IPS-18a (cell line): ENCODE results near the gene CFAP57.

ENCODE experiments used
- H3K27ac ChIP-seq: one replicate; pipeline ENCODE4 v1.5.1; 2013; ENCODE audit warnings: low read length
- H3K27me3 ChIP-seq: one replicate; pipeline ENCODE4 v1.6.1; 2013; ENCODE audit warnings: mild to moderate bottlenecking, low read length; ENCODE audit not compliant: control insufficient read depth, insufficient read depth
- H3K36me3 ChIP-seq: one replicate; pipeline ENCODE4 v1.6.1; 2013; ENCODE audit warnings: low read depth, low read length; ENCODE audit not compliant: control insufficient read depth
- H3K4me1 ChIP-seq: one replicate; pipeline ENCODE4 v1.6.1; 2013; ENCODE audit warnings: low read depth, low read length; ENCODE audit not compliant: control insufficient read depth
- H3K4me3 ChIP-seq: one replicate; pipeline ENCODE4 v1.5.1; 2013; ENCODE audit warnings: low read length
- H3K9ac ChIP-seq: one replicate; pipeline ENCODE4 v1.6.1; 2013; ENCODE audit warnings: mild to moderate bottlenecking, low read length, moderate library complexity
- H3K9me3 ChIP-seq: one replicate; pipeline ENCODE4 v1.6.1; 2013; ENCODE audit warnings: low read depth, low read length; ENCODE audit not compliant: control insufficient read depth

The CFAP57 gene

DNA sequence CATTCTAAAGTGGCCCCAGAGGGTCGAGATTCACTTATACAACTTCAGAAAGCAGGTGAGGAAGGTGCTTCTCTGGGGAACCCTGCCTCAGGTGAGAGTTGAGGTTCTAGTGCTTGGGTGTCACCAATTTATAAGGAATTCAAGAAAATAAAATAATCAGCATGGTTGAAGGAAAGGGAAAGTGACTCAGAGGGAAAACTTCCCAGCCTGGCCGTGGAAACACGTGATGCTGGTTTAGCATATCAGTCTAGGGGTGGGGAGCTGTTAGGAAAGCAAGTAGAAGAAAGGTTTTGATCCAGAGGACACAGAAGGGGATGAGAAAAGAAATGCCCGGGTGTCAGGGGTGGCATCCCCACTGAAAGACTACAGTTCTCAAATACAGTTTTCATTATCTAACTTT, 59.9 kb downstream of the CFAP57 start:
- no peaks in the 10 kb centered on the region for H3K27me3 ChIP-seq
- no peaks in the 10 kb centered on the region for H3K36me3 ChIP-seq
- H3K9ac ChIP-seq = no peak overlapping the region

GRCh38 chr1:43232482-43232881, 60.4 kb downstream of the CFAP57 start:
- Histone ChIP-seq H3K9ac (no peak overlapping the region), H3K36me3 (no peaks in the 10 kb centered on the region), H3K27ac (no peak overlapping the region), H3K27me3 (no peaks in the 10 kb centered on the region), H3K9me3 (no peaks in the 10 kb centered on the region), H3K4me1 (peaks cover 3% of the 10 kb centered on the region), H3K4me3 (no peak overlapping the region)

More for the DNA sequence above, 59.9 kb downstream of the CFAP57 start:
- no peaks in the 10 kb centered on the region for H3K9me3 ChIP-seq
- no peak overlapping the region for H3K27ac ChIP-seq
- H3K4me1 ChIP-seq = peaks cover 3% of the 10 kb centered on the region
- H3K4me3 ChIP-seq = no peak overlapping the region

GRCh38 chr1:43233631-43234030, 61.5 kb downstream of the CFAP57 start:
- H3K9me3 ChIP-seq = no peaks in the 10 kb centered on the region
- no peak overlapping the region for H3K4me3 ChIP-seq
- H3K27ac ChIP-seq = no peak overlapping the region
- no peak overlapping the region for H3K9ac ChIP-seq
- no peaks in the 10 kb centered on the region for H3K27me3 ChIP-seq
- peaks cover 3% of the 10 kb centered on the region for H3K4me1 ChIP-seq
- H3K36me3 ChIP-seq = no peaks in the 10 kb centered on the region

- H3K9me3 ChIP-seq = no peaks in the 10 kb centered on the region
- peaks cover 3% of the 10 kb centered on the region for H3K4me1 ChIP-seq
- no peak overlapping the region for H3K4me3 ChIP-seq
- no peak overlapping the region for H3K9ac ChIP-seq
- no peaks in the 10 kb centered on the region for H3K27me3 ChIP-seq
- H3K36me3 ChIP-seq = no peaks in the 10 kb centered on the region
- no peak overlapping the region for H3K27ac ChIP-seq
These were observed 62.1 kb downstream of the CFAP57 start for GRCh38 chr1:43234267-43234666.

DNA sequence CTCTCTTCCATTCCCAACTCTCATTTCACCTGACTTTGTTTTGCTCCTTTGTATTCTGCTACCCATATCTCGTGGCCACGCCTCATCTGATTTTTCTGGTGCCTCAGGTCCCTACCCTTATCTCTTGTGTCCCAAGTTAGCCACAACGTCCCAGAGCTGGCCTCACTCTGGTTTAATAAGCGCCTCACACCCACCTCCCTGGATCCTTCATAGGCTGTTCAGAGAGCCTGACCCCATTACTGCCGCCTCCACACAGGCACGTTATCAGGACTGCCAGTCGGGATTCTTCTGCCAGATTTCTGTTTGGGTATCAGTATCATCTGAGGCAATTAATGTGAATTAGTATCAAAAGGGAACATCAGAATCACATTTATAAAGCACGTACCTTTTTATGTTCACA, 62.9 kb downstream of the CFAP57 start:
- H3K9ac ChIP-seq = no peak overlapping the region

DNA sequence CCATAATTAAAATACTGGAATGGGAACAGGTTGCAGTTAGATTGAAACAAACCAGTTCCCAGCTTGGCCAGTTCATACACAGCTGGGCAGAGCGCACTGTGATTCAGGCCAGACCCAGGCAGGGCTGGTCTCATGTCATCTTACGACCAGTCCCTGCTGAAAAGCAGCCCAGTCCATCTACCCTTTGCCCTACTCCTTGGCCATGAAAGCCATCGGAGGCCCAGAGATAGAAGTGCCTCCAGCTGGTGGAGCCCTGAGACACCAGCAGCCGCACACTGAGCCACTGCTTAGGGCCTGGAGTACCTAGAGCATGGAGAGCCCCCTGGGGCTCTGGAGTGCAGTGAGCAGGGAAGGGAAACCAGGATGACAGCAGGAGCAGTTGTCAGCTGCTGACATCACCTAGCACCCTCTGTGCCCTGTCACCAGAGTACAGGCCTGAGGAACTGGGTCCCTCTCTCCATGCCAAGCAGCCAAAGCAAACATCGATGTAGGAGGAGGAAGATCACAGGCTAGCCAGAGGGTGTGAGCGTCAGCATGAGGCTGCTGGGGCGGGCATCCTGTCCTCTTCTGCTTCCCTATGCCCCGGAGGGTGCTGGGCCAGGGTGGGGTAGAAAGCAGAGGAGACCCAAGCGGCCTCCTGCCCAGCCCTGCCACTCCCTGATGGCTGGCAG, 63.5 kb downstream of the CFAP57 start:
- Histone ChIP-seq H3K27me3 (no peaks in the 10 kb centered on the region), H3K9me3 (no peaks in the 10 kb centered on the region), H3K4me3 (no peak overlapping the region), H3K4me1 (no peaks in the 10 kb centered on the region), H3K27ac (no peak overlapping the region), H3K9ac (no peak overlapping the region), H3K36me3 (no peaks in the 10 kb centered on the region)

More for the DNA sequence above, 62.9 kb downstream of the CFAP57 start:
- Histone ChIP-seq H3K4me1 (peaks cover 3% of the 10 kb centered on the region), H3K27ac (no peak overlapping the region), H3K36me3 (no peaks in the 10 kb centered on the region), H3K4me3 (no peak overlapping the region), H3K27me3 (no peaks in the 10 kb centered on the region), H3K9me3 (no peaks in the 10 kb centered on the region)

DNA sequence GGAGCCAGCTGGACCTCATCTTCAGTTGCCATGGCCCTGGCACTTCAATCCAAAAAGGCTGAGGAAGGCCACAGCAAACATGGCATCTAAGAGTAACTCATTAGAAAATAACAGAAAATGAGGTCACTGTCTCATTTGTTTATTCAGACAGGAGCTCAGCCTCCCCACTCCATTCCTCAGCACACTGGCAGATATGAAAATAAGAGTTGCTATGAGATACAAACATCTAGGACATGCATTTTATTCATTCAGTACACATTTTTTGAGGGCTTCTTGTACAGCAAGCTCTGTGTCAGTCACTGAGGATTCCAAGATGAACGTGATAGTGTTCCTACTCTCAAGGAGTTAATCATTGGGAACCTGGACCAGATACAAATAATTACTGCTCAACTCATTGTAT, 65.0 kb downstream of the CFAP57 start:
- H3K27me3 ChIP-seq = no peaks in the 10 kb centered on the region
- no peak overlapping the region for H3K9ac ChIP-seq
- no peak overlapping the region for H3K27ac ChIP-seq
- no peaks in the 10 kb centered on the region for H3K9me3 ChIP-seq
- H3K4me1 ChIP-seq = no peaks in the 10 kb centered on the region
- H3K4me3 ChIP-seq = no peak overlapping the region
- H3K36me3 ChIP-seq = no peaks in the 10 kb centered on the region

- no peak overlapping the region for H3K27ac ChIP-seq
- no peaks in the 10 kb centered on the region for H3K4me1 ChIP-seq
- no peaks in the 10 kb centered on the region for H3K36me3 ChIP-seq
- H3K9me3 ChIP-seq = no peaks in the 10 kb centered on the region
- H3K4me3 ChIP-seq = no peak overlapping the region
- H3K27me3 ChIP-seq = no peaks in the 10 kb centered on the region
- H3K9ac ChIP-seq = no peak overlapping the region
These were observed 66.0 kb downstream of the CFAP57 start for GRCh38 chr1:43238085-43238484.

GRCh38 chr1:43238991-43239469, 66.9 kb downstream of the CFAP57 start:
- Histone ChIP-seq H3K27ac (no peak overlapping the region), H3K9ac (no peak overlapping the region), H3K27me3 (no peaks in the 10 kb centered on the region), H3K4me1 (no peaks in the 10 kb centered on the region), H3K9me3 (no peaks in the 10 kb centered on the region), H3K36me3 (no peaks in the 10 kb centered on the region), H3K4me3 (no peak overlapping the region)

- Histone ChIP-seq H3K27me3 (no peaks in the 10 kb centered on the region), H3K9me3 (no peaks in the 10 kb centered on the region), H3K4me1 (no peaks in the 10 kb centered on the region), H3K27ac (no peak overlapping the region), H3K4me3 (no peak overlapping the region), H3K9ac (no peak overlapping the region), H3K36me3 (no peaks in the 10 kb centered on the region)
These were observed 67.4 kb downstream of the CFAP57 start for GRCh38 chr1:43239484-43239883.

DNA sequence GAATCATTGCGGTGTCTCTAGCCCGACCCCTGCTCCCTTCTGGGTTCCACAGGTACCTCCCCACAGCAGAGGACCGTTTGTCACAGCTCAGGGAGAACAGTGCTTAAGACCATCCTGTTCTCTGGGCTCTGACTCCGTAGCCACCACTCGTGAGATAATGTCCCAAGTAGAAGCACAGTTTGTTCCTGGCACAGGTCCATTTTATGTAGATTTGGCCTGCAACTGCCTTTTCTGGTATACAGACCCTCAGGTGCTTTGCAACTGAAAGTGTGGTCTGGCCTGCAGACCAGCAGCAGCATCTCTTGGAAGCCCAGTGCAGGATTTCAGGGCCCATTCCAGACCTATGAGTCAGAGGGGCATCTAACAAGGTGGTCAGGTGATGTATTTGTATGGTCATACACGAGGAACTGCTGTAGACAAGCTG, 69.3 kb downstream of the CFAP57 start:
- H3K4me3 ChIP-seq = no peak overlapping the region
- H3K9me3 ChIP-seq = peaks cover 14% of the 10 kb centered on the region
- H3K4me1 ChIP-seq = no peaks in the 10 kb centered on the region
- no peaks in the 10 kb centered on the region for H3K27me3 ChIP-seq
- no peaks in the 10 kb centered on the region for H3K36me3 ChIP-seq
- H3K9ac ChIP-seq = no peak overlapping the region
- no peak overlapping the region for H3K27ac ChIP-seq

- Histone ChIP-seq H3K4me3 (no peak overlapping the region), H3K27ac (no peak overlapping the region), H3K9ac (no peak overlapping the region), H3K27me3 (no peaks in the 10 kb centered on the region), H3K36me3 (no peaks in the 10 kb centered on the region), H3K4me1 (no peaks in the 10 kb centered on the region), H3K9me3 (peaks cover 24% of the 10 kb centered on the region)
These were observed 71.2 kb downstream of the CFAP57 start for GRCh38 chr1:43243299-43243698.
